Activated T-cell treated with anti-CD3 and anti-CD28 coated beads for 1 hour (primary cell): ENCODE results near the gene WDR87.
A peak's percentile ranks its signal among the peaks of the same experiment; 100 is the strongest.
"Not testable (repeated sequence)": the region's sequence is repeated elsewhere in the genome, so short reads cannot be mapped to it uniquely, and the experiment has no call there.

Experiments used
- DNase-seq: peaks from one replicate; pipeline ENCODE4 v3.0.0-alpha.2; 2020; ENCODE audit warnings: low read depth

The WDR87 gene

GRCh38 chr19:37877147-37877546 lies 29.2 kb downstream of the WDR87 start:
- no peak for DNase-seq

GRCh38 chr19:37876032-37876431 lies 30.4 kb downstream of the WDR87 start:
- DNase-seq: no peak

GRCh38 chr19:37874784-37875183 lies 31.6 kb downstream of the WDR87 start:
- DNase-seq: no peak

- no peak for DNase-seq
Measured at GRCh38 chr19:37872383-37872782, 34.0 kb downstream of the WDR87 start.

- DNase-seq: no peak
Measured at GRCh38 chr19:37869766-37870340, 36.5 kb downstream of the WDR87 start.

- DNase-seq: no peak
Measured at GRCh38 chr19:37867831-37868230, 38.6 kb downstream of the WDR87 start.

GRCh38 chr19:37865930-37866329 lies 40.5 kb downstream of the WDR87 start:
- not testable (repeated sequence) for DNase-seq

GRCh38 chr19:37864501-37864900 lies 41.9 kb downstream of the WDR87 start:
- DNase-seq: no peak

- DNase-seq: peak; percentile 2
Measured at GRCh38 chr19:37855098-37855497, 51.3 kb downstream of the WDR87 start.

GRCh38 chr19:37845932-37846331 lies 60.5 kb downstream of the WDR87 start:
- no peak for DNase-seq
